Kasumi-1 (cell line): ENCODE data around the gene DNMT1.
"Not testable (repeated sequence)": the region's sequence is repeated elsewhere in the genome, so short reads cannot be mapped to it uniquely, and the experiment has no call there.

ENCODE experiments used
- DNase-seq, 2 experiments: peaks; one replicate each; lab custom pipeline; 2025; lab: John Stamatoyannopoulos, UW

Gene DNMT1

DNA sequence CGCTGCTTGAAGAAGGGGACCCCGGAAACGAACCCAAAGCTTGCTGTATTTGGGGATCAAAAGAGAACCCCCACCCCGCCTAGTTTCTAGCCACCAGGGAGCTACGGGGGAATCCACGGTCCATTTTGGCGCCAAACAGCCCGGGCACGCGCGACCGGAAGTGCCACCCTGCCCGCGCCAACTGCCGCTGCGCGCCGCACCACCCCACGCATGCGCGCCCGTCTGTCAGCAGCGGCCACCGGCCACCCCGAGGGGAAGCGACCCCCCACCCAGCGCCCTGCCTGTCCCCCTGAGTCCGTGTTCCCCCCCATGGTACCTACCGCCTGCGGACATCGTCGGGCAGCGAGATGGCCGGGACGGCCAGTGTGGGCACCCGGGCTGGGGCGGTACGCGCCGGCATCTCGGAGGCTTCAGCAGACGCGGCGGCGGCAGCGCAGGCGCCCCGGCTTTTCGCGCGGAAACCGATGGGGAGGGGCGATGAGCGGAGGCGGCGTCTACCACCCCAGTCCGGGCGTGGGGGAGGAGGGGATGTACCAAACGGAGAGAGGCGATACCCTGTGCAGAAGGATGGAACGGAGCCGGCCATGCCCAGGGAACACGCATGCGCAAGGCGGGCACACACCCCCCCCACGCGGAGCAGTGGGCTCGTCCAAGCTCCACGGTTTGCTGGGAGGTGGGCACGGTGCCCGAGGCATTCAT is at the start of gene DNMT1:
DNMT1 (minus strand) TSS at position 454 of the 699 bp plus-strand sequence; CDS start at position 400, 54 bp downstream.
- peak; percentile 96 to 97 for DNase-seq

DNA sequence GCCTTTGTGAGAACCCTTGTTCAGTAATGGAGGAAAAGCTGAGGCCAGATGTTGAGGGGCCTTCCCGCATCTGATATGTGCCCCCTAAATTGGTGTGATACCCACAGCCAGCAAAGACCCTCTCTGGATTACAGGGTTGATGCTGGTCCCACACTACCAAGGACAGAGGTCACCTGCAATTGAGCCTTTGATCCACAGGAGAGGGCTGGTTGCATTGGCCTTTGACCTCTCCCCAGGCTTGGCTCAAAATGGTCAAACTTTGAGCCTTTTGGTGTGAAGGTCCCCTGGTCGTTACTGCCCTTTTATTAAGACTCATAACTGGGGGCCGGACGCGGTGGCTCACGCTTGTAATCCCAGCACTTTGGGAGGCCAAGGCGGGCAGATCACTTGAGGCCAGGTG is 48.9 kb upstream of the DNMT1 start:
- DNase-seq, result no peak

DNA sequence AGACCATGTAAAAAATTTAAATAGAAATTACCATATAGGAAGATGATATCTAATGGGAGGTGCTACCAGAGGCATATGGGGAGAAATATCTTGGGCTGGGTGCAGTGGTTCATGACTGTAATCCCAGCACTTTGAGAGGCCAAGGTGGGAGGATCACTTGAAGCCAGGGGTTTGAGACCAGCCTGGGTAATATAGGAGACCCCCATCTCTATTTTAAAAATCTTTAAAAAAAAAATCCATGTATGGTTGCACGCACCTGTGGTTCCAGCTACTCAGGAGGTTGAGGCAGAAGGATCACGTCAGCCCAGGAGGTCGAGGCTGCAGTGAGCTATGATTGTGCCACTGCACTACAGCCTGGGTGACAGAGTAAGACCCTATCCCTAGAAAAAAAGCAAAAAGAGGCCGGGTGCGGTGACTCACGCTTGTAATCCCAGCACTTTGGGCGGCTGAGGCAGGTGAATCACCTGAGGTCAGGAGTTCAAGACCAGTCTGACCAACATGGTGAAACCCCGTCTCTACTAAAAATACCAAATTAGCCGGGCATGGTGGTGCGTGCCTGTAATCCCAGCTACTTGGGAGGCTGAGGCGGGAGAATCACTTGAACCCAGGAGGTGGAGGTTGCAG is 47.2 kb upstream of the DNMT1 start:
- not testable (repeated sequence) for DNase-seq

DNA sequence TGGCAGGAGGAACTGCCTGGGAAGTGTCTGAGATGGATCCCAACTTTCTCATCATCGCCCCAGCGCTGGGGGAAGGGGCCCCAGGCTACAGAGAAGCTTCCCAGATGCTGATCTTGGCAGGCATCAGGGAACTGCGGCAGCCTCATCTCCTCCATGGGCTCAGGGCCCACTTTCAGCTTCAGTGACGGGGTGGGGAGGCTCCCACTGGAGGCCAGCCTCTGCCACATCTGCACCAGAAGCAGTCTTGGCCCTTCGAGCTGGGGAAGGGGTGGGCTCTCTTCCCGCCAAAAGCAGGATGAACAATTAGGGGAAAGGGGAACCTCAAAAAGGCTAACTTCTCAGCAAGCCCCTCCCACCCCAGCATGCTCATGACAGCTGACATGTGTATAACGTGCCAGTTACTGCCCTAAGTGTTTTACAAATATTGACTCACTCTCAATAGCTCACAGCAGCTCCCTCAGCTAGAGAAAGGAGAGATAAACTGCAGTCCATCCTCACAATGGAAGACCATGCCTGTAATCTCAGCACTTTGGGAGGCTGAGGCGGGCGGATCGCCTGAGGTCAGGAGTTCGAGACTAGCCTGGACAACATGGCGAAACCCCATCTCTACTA is 43.5 kb upstream of the DNMT1 start:
- DNase-seq, result no peak

DNA sequence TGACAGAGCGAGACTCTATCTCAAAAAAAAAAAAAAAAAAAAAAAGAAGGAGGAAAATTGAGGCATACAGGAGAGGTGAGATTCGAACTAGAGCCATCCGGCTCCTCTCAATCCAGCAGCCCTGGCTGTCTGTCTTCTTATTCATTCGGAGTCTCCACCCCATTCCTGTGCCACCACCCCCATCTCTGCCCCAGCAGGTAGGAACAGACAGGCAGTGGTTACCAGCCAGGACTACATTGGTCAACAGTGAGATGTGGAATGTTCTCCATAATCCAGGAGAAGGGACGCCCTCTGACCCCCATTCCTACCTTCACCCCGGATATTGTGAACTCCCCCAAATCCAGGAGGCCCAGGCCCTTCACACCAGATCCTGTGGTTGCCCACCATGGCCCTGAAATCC is 42.9 kb upstream of the DNMT1 start:
- no peak for DNase-seq

DNA sequence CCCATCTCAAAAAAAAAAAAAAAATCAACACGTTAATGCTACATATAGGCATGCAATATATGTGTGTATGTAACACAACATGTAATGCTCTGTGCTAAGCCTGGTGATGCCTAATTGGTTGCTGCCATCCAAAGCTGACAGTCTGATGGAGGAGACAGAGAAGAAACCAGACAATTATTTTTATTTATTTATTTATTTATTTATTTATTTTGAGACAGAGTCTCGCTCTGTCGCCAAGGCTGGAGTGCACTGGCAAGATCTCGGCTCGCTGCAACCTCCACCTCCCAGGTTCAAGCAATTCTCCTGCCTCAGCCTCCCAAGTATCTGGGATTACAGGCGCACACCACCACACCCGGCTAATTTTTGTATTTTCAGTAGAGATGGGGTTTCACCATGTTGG is 40.7 kb upstream of the DNMT1 start:
- DNase-seq, result not testable (repeated sequence)

DNA sequence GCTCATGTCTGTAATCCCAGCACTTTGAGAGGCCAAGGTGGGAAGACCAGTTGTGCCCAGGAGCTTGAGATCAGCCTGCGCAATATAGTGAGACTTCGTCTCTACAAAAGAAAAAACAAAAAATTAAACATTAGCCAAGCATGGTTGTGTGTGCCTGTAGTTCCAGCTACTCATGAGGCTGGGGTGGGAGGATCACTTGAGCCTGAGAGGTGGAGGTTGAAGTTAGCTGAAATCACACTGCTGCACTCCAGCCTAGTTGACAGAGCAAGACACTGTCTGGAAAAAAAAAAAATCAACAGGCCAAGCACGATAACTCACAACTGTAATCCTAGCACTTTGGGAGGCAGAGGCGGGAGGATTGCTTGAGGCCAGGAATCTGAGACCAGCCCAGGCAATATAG is 40.2 kb upstream of the DNMT1 start:
- DNase-seq, result no peak

DNA sequence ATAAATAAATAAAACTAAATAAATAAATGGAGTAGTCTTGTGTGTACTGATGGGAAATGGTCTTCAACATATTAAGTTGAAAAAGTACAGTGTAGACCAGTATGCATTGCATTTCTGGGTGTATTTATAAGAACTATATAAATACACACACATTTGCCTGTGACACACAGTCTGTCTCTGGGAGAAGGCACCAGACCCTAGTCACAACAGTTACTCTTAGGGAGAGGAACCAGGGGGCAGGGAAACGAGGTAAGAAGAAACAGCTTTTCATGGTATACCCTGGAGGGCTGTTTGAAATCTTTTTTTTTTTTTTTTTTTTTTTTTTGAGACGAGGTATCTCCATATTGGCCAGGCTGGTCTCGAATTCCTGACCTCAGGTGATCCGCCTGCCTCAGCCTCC is 39.2 kb upstream of the DNMT1 start:
- DNase-seq, result no peak

DNA sequence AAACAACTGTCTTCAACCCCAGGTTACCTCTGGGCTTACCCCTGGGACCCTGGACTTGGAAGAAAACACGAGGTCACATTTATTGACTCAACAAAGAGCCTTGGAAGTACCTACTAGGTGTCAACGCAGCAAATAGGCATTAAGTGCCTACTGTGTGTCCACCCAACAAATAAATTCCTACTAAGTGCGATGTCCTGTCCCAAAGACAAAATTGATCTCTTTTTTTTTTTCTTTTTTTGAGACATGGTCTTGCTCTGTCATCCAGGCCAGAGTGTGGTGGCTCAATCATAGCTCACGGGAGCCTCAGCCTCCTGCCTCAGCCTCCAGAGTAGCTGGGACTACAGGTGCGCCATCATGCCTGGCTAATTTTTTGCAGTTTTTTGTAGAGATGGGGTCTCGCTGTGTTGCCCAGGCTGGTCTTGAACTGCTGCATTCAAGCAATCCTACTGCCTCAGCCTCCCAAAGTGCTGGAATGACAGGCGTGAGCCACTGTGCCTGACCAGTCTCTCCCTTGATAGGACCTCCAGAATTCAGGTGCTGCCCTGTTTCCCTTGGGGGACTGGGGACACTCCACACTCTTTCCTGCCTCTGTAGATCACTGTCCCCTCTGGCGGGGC is 37.0 kb upstream of the DNMT1 start:
- no peak for DNase-seq

DNA sequence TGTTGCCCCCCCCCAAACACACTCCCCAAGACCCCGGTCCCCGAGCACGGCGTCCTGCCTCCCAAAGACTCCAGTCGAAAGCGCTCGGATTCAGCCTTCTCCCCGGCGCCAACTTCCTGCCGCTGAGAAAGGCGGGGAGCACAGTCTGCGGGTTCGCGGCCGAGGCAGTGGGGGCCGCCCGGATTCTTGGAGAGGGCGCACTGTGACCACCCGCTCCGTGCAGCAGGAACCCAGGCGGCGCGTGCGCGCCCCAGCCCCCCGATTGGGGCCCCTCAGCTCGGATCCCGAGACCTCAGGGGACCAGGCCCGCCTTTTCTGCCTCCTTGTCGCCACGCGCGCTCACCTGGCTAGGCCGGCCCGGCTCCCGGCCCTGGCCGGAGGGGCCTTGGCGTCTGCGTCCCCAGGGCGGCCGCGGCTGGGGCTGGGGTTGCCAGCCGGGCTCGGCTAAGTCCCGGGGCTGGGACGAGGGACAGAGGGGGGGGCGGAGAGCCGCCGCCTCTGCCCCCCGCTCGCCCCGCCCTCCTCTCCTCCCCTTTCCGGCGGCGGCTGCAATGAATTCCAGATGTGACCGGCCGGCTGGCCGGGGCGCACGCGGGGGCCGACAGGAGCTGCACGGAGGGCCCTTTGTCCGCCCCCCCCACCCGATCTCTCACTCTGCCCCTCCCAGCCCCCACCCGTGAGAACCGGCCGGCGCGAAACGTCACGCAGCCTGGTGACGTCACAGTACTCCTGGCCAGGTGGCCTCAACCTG is 36.3 kb upstream of the DNMT1 start, which contains the start of gene S1PR2:
S1PR2 (minus strand) TSS at position 471 of the 751 bp plus-strand sequence. CDS start 6,426 bp downstream, outside the sequence.
- DNase-seq, result peak; percentile 44 to 60

DNA sequence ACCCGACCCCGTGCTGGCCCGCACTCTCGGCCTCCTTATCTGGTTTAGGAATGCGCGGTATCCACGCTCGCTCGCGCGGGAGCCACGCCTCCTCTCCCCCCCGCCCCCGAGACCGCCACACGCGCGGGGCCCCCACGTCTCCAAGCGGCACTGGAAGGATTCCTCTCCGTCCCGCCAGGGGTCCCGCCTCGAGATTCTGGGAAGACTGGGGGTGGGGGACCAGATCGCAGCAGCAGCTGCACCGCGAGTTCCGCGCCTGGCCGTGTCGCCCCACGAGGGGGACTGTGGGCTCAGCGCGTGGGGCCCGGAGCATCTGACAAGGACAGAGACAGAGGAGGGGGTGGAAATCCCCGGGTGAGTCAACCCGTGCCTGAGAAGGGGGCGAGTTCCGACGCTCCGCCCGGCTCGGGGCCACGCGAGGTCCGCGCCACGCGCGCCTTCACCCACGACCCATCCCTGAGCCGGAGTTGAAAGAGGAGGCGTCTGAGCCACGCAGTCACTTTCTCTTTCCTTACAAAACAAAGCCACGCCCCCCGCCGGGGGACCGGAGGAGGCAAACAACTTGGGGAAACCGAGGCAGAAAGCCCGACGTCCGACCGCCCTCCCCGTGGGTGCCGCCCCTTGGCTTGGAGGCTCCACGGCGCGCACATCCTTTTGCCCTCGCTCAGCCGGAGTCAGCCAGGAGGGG is 35.6 kb upstream of the DNMT1 start:
- DNase-seq, result no peak

DNA sequence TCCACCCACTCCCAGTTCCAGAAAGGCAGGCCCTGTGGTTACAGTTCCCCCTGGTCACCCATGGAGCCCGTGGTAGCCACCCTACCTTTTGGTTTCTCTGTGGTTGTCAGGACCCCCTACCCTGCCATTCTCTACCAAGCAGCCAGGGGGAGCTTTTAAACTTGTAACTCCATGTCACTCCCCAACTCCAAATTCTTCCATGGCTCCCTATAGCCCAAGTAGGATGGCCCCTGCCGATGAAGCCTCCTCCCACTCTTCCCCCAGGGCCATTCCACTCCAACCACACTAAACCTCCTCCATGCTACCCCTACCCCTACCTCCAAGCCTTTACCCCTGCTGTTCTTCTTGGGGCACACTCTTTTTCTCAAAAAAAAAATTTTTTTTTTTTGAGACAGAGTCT is 34.2 kb upstream of the DNMT1 start:
- DNase-seq, result peak; percentile 40 to 52

DNA sequence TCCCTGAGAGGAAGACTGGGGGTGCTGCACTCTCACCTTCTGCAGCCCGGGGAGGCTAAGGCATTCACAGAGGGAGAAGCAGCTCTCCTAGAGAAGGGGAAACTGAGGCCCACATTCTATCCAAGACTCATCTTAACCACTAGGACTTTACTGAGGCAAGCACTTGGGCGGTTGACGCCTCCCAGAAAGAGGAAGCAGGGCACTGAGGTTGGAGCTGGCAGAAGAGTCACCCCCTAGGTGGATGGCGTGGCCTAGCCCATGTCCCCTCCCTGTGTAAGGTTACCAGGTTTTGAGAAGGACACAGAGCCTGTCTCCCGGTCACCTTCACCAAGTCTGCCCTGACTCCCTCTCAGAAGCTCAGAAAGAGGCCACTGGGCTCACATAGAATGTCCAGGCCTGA is 33.6 kb upstream of the DNMT1 start:
- DNase-seq, result peak in 1 of 2 experiments; percentile 41

DNA sequence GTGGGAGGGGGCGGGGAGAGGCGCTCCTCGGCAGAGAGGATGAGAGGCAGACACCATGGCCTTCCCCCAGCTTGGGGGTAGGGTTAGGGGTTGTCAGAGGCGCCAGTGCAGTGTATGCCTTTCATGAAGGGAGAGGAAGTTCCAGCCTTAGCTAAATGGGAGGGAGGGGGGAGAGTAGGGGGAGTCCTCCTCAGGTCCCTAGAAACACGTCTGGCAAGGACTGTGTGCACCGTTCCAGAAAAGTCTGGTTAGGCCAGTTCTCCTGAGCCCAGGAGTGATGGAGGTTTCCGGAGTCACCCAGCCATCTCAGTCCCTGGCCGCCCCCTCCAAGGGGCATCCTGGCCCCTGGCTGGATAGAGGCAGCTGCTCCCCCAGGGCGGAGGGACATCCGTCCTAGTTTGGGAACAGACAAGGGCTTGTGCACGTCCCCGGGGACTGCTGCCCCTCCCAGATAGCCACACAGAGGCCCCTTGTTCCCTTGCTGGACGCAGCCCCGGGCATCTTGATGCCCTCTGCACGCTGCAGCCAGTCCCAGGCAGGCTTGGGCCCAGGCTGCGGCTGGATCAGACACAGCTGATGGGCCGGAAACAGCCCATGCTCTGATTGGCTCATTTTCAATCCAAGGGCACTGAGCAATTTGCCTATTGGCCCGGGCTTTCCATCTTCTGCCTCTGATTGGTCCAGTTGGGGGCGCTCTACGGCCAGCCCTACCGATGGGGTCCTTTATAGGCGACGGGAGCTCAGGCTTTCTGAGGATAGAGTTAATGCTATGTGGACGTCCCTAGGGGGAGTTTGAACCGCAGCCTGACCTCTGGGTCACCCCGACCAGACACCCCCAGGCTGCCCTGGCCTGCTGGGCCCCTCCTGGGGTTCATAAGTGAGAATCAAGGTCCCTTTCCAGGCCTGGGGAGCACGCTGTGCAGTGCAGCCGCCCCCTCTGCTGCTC is 32.5 kb upstream of the DNMT1 start:
- no peak for DNase-seq

DNA sequence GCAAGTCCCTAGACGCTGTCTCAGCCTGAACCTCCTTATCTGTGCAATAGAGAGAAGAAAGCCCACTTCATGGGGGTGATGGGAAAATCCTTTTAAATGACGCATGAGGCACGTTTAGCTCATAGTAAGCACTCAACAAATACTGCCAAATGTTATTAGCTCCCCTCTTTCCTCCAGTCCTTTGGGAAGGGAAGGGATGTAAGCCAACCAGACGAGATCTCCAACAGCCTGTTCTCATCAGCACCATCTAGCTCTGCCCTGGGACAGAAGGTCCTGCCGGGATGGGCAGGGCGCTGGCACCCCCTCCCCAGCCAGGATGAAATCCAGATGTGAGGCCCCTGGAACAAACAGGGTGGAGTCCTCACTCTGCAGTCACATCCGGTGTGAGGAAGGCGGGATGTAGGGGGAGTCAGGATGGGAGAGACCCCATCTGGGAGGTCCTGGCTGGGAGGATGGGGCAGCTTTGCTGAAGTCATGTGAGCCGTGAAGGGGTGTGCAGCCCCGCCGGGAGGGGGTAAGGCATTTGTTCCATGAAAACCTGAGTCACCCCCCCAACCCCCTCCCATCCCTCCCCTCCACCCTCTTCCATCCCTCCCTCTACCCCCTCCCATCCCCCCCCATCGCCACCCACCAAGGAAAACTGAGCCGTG is 31.7 kb upstream of the DNMT1 start:
- DNase-seq, result no peak

DNA sequence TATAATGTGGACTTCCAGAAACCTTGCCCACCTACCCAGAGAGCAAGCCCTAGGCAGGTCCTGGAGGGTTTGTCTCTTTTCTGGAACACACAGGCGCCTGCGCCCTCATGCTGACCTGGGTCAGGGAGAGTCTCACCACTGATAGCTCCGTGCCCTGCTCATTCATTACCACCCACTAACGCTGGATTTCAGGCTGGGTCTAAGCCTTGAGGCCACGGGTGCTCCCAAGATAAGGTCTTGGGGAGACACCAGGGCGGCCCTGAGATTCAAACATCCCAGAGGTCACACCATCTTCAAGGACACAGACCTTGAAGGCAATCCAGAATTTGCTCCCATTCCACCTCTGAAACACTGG is 31.2 kb upstream of the DNMT1 start:
- DNase-seq, result no peak

DNA sequence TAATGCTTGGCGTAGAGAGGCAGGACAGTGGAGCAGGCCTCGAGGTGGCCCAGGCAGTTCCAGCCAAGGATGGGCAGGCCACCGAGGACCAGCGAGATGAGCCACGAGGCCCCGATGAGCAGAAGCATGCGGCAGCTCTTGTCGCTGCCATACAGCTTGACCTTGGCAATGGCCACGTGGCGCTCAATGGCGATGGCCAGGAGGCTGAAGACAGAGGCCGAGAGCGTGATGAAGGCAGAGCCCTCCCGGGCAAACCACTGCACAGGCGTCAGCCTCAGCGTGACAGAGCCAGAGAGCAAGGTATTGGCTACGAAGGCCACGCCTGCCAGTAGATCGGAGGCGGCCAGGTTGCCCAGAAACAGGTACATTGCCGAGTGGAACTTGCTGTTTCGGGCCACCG is 29.6 kb upstream of the DNMT1 start:
- DNase-seq, result no peak

DNA sequence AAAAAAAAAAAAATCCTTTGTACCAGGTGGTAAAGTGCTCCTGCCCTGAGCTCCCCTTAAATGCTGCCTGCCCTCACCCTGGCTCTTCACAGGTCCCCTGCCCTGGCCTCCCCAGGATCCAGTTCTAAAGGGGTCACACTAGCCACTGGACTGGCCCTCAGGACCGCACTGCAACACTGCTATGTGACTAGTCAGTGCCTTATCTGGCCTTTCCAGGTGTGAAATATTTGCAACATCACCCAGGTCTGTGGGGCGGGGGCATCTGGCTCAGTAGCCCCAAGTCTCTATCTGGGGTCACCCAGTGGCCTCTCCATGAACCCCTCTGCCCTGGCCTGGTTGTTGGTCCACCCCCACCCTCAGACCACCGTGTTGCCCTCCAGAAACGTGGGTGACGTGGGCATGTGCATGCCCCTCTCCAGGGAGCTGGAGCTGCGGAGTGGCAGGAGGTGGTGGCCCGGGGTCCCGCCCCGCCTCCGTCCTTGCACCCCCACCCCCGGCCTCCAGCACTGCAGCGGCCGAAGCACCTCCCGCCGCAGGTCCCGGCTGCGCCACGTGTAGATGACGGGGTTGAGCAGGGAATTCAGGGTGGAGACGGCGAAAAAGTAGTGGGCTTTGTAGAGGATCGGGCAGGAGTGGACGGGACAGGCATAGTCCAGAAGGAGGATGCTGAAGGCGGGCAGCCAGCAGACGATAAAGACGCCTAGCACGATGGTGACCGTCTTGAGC is 28.9 kb upstream of the DNMT1 start:
- no peak for DNase-seq

DNA sequence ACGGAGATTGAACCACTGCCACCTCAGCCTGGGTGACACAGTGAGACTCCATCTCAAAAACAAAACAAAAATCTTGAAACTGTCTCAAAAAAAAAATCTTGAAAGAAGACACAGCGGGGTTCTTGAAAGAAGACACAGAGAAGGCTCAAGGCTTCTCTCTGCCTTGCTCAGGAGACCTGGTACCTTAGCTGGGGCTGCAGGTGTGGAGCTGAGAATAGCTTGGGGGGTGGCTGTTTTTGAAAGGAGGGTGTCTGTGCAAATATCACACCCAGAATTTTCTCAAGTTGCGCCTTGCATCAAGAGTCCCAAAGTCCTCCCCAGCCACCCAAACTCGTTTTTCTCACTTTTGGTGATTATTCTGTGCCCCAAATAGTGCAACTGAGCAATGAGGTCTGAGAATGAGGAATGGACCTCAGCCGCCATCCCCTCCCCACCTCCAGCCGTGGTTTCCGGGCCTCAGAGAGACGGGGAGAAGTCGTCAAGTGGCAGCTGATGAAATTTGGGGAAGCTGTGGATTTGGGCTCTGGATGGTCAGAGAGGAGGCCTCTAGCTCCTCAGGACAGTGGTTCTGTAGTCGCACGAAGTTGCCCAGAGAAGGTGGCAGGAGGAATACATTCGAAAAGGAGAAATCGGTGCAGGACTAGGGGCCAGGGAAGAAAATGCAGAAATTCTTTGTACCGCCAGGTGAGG is 27.6 kb upstream of the DNMT1 start:
- DNase-seq, result peak in 1 of 2 experiments; percentile 34
